GM12878 (cell line): ENCODE data around the gene ATG14. TPM values are rescaled to one million over a fixed set of nuclear protein-coding genes. Genes with fewer than 3 reads are reported as not detected.

Experiments
- BMI1 ChIP-seq: fragments of 450-650 bp; IDR thresholded peaks from 2 replicates; pipeline ENCODE4 v1.6.1; 2016; ENCODE audit warnings: mild to moderate bottlenecking, moderate library complexity, borderline replicate concordance
- CHD4 ChIP-seq: fragments of 200-600 bp; sonication (generic); IDR thresholded peaks from 2 replicates; pipeline ENCODE4 v1.6.1; 2016; ENCODE audit warnings: mild to moderate bottlenecking
- EP300 ChIP-seq, 2 experiments: fragments of 150-350 bp in 1 of 2; IDR thresholded peaks; 2 replicates each; pipeline ENCODE4 v1.6.1; 2011 to 2012; ENCODE audit warnings: low read depth in 2 of 2, low read length in 2 of 2, borderline replicate concordance in 1 of 2, improper control_type of control experiment in 1 of 2, inconsistent platforms in 1 of 2; ENCODE audit not compliant: control insufficient read depth in 1 of 2
- ESRRA ChIP-seq: IDR thresholded peaks from 2 replicates; pipeline ENCODE4 v1.6.1; 2012; ENCODE audit warnings: mild to moderate bottlenecking, low read length, improper control_type of control experiment
- MXI1 ChIP-seq: fragments of 150-350 bp; IDR thresholded peaks from 2 replicates; pipeline ENCODE4 v1.6.1; 2011; ENCODE audit warnings: low read depth, mild to moderate bottlenecking, inconsistent platforms, low read length, improper control_type of control experiment
- SPI1 ChIP-seq: IDR thresholded peaks from 2 replicates; pipeline ENCODE4 v1.6.1; 2011; ENCODE audit warnings: low read depth, mild to moderate bottlenecking, low read length, moderate library complexity, borderline replicate concordance; ENCODE audit not compliant: insufficient read depth
- TARDBP ChIP-seq: IDR thresholded peaks from 2 replicates; pipeline ENCODE4 v1.6.1; 2016; ENCODE audit warnings: borderline replicate concordance
- ZNF274 ChIP-seq: IDR thresholded peaks from one replicate; pipeline ENCODE4 v1.8.0; 2011; ENCODE audit not compliant: insufficient read length, insufficient read depth
- polyA plus RNA-seq, 11 experiments: library from polyadenylated mRNA; depleted of rRNA in 4 of 11; unstranded in 6 of 11; stranded (reverse) in 5 of 11; fragments of >200 nt; fragmentation: Nextera tagmentation in 4 of 11; fragmentation: Illumina TruSeq in 1 of 11; extraction: Ambion mirVana in 4 of 11; extraction: Trizol in 1 of 11; gene quantifications; 1 replicate in 1 of 11; 2 replicates in 10 of 11; pipeline versions ENCODE4 v1.2.1 to v1.2.3, GENCODE V29; 2011 to 2016; ENCODE audit warnings: inconsistent platforms in 2 of 11, missing spikeins in 2 of 11, low read depth in 1 of 11
- total RNA-seq, 4 experiments: library from RNA; depleted of rRNA in 3 of 4; stranded (reverse); fragments of >200 nt in 3 of 4; fragmentation: Illumina TruSeq in 1 of 4; extraction: Trizol in 1 of 4; gene quantifications; 2 replicates each; pipeline versions ENCODE4 v1.2.1 to v1.2.3, GENCODE V29; 2013 to 2021
- TF ChIP-seq, protein P1 (sequence below), 3 experiments: IDR thresholded peaks in 2 of 3; conservative IDR thresholded peaks in 1 of 3; 2 replicates each; pipeline ENCODE4 v1.5.1; 2011; ENCODE audit warnings: low read depth in 3 of 3, low read length in 3 of 3, mild to moderate bottlenecking in 3 of 3, control low read depth in 2 of 3, moderate library complexity in 2 of 3, inconsistent platforms in 1 of 3, mixed read lengths in 1 of 3; ENCODE audit not compliant: control insufficient read depth in 2 of 3, insufficient read depth in 1 of 3; ENCODE audit errors: extremely low read depth in 1 of 3
- TF ChIP-seq, protein P2 (sequence below): fragments of 450-650 bp; conservative IDR thresholded peaks from 2 replicates; pipeline ENCODE4 v1.6.1; 2017; ENCODE audit warnings: mild to moderate bottlenecking, moderate library complexity

ATG14 gene
- total and polyA plus RNA-seq, 10 of the 15 experiments (the other 5 are each of a cell fraction or from before 2014, with no cell fraction given): 1.1 to 6.4 (median 5.0) TPM

DNA sequence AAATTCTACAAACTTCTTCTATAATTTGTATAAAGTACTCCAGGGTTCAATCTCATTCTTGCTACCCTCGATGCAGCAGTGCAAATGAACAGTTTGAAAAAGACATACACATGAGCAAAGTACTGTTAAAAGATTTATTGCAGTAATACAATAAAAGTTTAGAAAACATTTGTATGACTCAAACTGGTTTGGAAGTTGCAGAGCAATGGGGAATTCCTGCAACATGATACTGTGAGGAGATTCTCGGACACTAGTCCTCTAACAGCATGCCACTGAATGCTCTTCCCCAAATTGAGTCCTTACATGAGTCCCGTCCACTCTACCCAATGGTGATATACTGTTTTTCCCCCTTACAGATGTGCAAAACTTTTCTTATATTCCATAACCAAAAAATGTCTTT lies 45.4 kb downstream of the ATG14 start (continued):
- TF ChIP-seq BMI1: no peak
- no peak for TF ChIP-seq TARDBP
- TF ChIP-seq CHD4: no peak
- TF ChIP-seq MXI1: no peak
- TF ChIP-seq, protein P1, sequence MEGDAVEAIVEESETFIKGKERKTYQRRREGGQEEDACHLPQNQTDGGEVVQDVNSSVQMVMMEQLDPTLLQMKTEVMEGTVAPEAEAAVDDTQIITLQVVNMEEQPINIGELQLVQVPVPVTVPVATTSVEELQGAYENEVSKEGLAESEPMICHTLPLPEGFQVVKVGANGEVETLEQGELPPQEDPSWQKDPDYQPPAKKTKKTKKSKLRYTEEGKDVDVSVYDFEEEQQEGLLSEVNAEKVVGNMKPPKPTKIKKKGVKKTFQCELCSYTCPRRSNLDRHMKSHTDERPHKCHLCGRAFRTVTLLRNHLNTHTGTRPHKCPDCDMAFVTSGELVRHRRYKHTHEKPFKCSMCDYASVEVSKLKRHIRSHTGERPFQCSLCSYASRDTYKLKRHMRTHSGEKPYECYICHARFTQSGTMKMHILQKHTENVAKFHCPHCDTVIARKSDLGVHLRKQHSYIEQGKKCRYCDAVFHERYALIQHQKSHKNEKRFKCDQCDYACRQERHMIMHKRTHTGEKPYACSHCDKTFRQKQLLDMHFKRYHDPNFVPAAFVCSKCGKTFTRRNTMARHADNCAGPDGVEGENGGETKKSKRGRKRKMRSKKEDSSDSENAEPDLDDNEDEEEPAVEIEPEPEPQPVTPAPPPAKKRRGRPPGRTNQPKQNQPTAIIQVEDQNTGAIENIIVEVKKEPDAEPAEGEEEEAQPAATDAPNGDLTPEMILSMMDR (IDR thresholded peaks at IDR 0.05 in 2 of 3, conservative IDR thresholded peaks at IDR 0.05 in 1 of 3; ENCODE audit: control insufficient read depth in 2 of 3, extremely low read depth in 1 of 3, insufficient read depth in 1 of 3, low read depth in 3 of 3, low read length in 3 of 3): no peak
- no peak for TF ChIP-seq ZNF274
- no peak for TF ChIP-seq SPI1
- TF ChIP-seq EP300 (IDR thresholded peaks at IDR 0.05; ENCODE audit: borderline replicate concordance in 1 of 2, control insufficient read depth in 1 of 2, low read depth in 2 of 2, low read length in 2 of 2): no peak
- TF ChIP-seq, protein P2, sequence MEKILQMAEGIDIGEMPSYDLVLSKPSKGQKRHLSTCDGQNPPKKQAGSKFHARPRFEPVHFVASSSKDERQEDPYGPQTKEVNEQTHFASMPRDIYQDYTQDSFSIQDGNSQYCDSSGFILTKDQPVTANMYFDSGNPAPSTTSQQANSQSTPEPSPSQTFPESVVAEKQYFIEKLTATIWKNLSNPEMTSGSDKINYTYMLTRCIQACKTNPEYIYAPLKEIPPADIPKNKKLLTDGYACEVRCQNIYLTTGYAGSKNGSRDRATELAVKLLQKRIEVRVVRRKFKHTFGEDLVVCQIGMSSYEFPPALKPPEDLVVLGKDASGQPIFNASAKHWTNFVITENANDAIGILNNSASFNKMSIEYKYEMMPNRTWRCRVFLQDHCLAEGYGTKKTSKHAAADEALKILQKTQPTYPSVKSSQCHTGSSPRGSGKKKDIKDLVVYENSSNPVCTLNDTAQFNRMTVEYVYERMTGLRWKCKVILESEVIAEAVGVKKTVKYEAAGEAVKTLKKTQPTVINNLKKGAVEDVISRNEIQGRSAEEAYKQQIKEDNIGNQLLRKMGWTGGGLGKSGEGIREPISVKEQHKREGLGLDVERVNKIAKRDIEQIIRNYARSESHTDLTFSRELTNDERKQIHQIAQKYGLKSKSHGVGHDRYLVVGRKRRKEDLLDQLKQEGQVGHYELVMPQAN: no peak
- TF ChIP-seq ESRRA: no peak
